ENCODE measurements around the gene CELF6.

GRCh38 chr15:72365844-72366243 lies 45.9 kb upstream of the CELF6 start:
- TF ChIP-seq CTCF (IDR thresholded peaks at IDR 0.05; ENCODE audit: poor library complexity, severe bottlenecking) = no peak
- TF ChIP-seq, protein P1, sequence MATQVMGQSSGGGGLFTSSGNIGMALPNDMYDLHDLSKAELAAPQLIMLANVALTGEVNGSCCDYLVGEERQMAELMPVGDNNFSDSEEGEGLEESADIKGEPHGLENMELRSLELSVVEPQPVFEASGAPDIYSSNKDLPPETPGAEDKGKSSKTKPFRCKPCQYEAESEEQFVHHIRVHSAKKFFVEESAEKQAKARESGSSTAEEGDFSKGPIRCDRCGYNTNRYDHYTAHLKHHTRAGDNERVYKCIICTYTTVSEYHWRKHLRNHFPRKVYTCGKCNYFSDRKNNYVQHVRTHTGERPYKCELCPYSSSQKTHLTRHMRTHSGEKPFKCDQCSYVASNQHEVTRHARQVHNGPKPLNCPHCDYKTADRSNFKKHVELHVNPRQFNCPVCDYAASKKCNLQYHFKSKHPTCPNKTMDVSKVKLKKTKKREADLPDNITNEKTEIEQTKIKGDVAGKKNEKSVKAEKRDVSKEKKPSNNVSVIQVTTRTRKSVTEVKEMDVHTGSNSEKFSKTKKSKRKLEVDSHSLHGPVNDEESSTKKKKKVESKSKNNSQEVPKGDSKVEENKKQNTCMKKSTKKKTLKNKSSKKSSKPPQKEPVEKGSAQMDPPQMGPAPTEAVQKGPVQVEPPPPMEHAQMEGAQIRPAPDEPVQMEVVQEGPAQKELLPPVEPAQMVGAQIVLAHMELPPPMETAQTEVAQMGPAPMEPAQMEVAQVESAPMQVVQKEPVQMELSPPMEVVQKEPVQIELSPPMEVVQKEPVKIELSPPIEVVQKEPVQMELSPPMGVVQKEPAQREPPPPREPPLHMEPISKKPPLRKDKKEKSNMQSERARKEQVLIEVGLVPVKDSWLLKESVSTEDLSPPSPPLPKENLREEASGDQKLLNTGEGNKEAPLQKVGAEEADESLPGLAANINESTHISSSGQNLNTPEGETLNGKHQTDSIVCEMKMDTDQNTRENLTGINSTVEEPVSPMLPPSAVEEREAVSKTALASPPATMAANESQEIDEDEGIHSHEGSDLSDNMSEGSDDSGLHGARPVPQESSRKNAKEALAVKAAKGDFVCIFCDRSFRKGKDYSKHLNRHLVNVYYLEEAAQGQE (IDR thresholded peaks at IDR 0.05; ENCODE audit: borderline replicate concordance) = no peak
- no peak for TF ChIP-seq MXI1 (conservative IDR thresholded peaks at IDR 0.05; ENCODE audit: poor library complexity, severe bottlenecking)
- no peak for TF ChIP-seq EZH2 (IDR thresholded peaks at IDR 0.05; ENCODE audit: borderline replicate concordance, insufficient read depth, low read length, poor library complexity, severe bottlenecking)
- no peak for TF ChIP-seq POLR2AphosphoS5 (IDR thresholded peaks at IDR 0.05)
- no peak for TF ChIP-seq SMC3 (conservative IDR thresholded peaks at IDR 0.05; ENCODE audit: poor library complexity)
- TF ChIP-seq EP300 (conservative IDR thresholded peaks at IDR 0.05; ENCODE audit: poor library complexity, severe bottlenecking) = no peak
- no peak for TF ChIP-seq TAF1 (IDR thresholded peaks at IDR 0.05; ENCODE audit: low read depth)
- TF ChIP-seq RAD21 (conservative IDR thresholded peaks at IDR 0.05) = no peak
